Nephron (organoid): Measurements from ENCODE around the gene AGAP3.

Source experiments
- H3K27ac Mint-ChIP-seq, 3 experiments: 2 replicates each; pipeline ENCODE4 v1.8.0; 2020; ENCODE audit warnings: mixed read lengths in 3 of 3, mild to moderate bottlenecking in 2 of 3, moderate library complexity in 1 of 3
- H3K27me3 Mint-ChIP-seq: 2 replicates; pipeline ENCODE4 v1.8.0; 2021; ENCODE audit warnings: low read depth, mild to moderate bottlenecking, moderate library complexity, mixed read lengths
- H3K36me3 Mint-ChIP-seq: 2 replicates; pipeline ENCODE4 v1.8.0; 2020; ENCODE audit warnings: low read depth, mixed read lengths
- H3K4me1 Mint-ChIP-seq: 2 replicates; pipeline ENCODE4 v1.8.0; 2020; ENCODE audit warnings: mixed read lengths
- H3K4me3 Mint-ChIP-seq, 3 experiments: 2 replicates each; pipeline ENCODE4 v1.8.0; 2020; ENCODE audit warnings: mild to moderate bottlenecking in 3 of 3, mixed read lengths in 3 of 3, moderate library complexity in 2 of 3
- H3K9me3 Mint-ChIP-seq: 2 replicates; pipeline ENCODE4 v1.8.0; 2020; ENCODE audit warnings: mixed read lengths
- CTCF ChIP-seq, 3 experiments: fragments of 200-600 bp; sonication (generic); IDR thresholded peaks; one replicate each; pipeline ENCODE4 v1.5.0; 2021; ENCODE audit warnings: antibody characterized with exemption in 3 of 3; ENCODE audit not compliant: unreplicated experiment in 3 of 3

The AGAP3 gene

DNA sequence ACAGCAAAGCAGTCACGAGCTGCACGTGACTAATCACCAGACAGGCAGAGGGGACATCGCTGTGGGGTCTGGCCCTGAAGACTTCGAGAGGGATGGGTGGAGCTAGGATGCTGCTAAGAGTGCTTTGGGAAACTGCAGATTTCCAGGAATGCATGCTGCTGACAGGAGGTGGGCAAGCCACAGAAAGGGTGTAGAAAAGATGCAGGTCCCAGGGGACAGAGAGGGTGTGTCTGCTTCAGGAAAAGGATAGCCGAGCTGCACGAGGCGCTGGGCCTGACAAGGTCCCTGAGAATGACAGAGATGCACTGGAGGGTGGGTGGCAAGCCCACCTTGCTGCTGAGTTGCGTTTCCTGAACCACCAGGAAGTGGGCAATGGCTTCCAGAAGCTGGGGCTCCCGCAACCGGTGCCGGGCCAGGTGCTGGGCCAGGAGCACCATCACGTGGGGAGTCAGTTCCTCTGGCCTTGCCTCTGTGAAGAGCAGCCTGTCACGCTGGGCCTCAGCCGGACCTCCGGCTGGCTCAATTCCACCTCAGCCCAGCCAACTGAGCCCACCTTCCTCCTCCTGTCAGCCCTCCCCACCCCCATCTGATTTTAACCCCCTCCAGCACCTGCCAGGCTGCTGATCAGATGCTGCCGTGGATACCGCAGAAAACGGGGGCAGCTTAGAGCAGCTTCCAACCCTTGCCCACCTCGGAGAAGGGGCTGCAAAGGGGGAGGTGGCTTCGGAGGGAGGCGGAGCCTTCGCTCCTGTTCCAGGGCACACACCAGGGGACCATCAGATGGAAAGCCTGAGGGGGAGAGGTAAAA, 7.8 kb upstream of the AGAP3 start:
- Mint-ChIP-seq H3K27me3 (no peaks in the 10 kb centered on the region), H3K4me3 (peak overlapping the region; percentile 85 to 93 (median 91)), H3K36me3 (peaks cover 19% of the 10 kb centered on the region), H3K9me3 (no peaks in the 10 kb centered on the region), H3K27ac (peak overlapping the region; percentile 82 to 91 (median 84)), H3K4me1 (peaks cover 25% of the 10 kb centered on the region)
- TF ChIP-seq CTCF (IDR thresholded peaks at IDR 0.05; ENCODE audit: unreplicated experiment in 3 of 3), result no peak

- peak overlapping the region; percentile 84 to 91 (median 91) for H3K27ac Mint-ChIP-seq
- peak overlapping the region; percentile 85 to 93 (median 91) for H3K4me3 Mint-ChIP-seq
- no peaks in the 10 kb centered on the region for H3K27me3 Mint-ChIP-seq
- peaks cover 15% of the 10 kb centered on the region for H3K36me3 Mint-ChIP-seq
- H3K9me3 Mint-ChIP-seq, result no peaks in the 10 kb centered on the region
- no peak for TF ChIP-seq CTCF (IDR thresholded peaks at IDR 0.05; ENCODE audit: unreplicated experiment in 3 of 3)
- H3K4me1 Mint-ChIP-seq, result peaks cover 25% of the 10 kb centered on the region
Measured at GRCh38 chr7:151079199-151079910, 6.9 kb upstream of the AGAP3 start.

DNA sequence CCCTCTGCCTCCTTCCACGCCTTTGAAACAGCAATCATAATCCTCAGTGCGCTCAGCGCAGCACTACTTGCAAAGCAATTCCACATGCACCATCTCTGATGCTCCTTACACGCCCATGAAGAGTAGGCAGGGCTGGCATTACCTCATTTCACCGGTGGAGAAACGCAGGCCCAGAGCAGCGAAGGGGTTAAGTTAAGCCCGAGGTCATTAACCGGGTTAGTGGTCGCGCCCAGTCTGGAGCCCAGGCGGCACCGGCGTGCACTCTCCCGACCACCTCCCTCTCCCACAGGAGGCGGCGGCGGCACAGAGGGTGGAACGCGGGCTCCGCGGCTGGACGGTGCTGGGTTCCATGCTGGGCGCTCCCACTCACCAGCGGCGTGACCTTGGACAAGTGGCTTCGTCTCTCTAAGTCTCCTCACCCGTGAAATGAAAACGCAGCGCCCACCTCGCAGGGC, 6.2 kb upstream of the AGAP3 start:
- no peaks in the 10 kb centered on the region for H3K27me3 Mint-ChIP-seq
- H3K4me1 Mint-ChIP-seq, result peaks cover 31% of the 10 kb centered on the region

GRCh38 chr7:151080522-151081169, 5.6 kb upstream of the AGAP3 start, which contains the start of gene FASTK:
TSS of gene FASTK (minus strand) at chr7:151080809. CDS start at chr7:151080766, 43 bp downstream.
- H3K27ac Mint-ChIP-seq, result peak within 1 kb of the TSS; percentile 57 to 91 (median 88)
- H3K9me3 Mint-ChIP-seq, result no peaks in the 10 kb centered on the region
- H3K36me3 Mint-ChIP-seq, result peaks cover 6% of the 10 kb centered on the region
- no peak for TF ChIP-seq CTCF (IDR thresholded peaks at IDR 0.05; ENCODE audit: unreplicated experiment in 3 of 3)
- peak within 1 kb of the TSS; percentile 94 to 97 (median 94) for H3K4me3 Mint-ChIP-seq
- H3K4me1 Mint-ChIP-seq, result peaks cover 36% of the 10 kb centered on the region
- H3K27me3 Mint-ChIP-seq, result no peaks in the 10 kb centered on the region

More for the DNA sequence above, 6.2 kb upstream of the AGAP3 start:
- TF ChIP-seq CTCF (IDR thresholded peaks at IDR 0.05; ENCODE audit: unreplicated experiment in 3 of 3), result no peak
- peak overlapping the region; percentile 85 to 93 (median 91) for H3K4me3 Mint-ChIP-seq
- peak overlapping the region; percentile 57 to 91 (median 88) for H3K27ac Mint-ChIP-seq
- H3K36me3 Mint-ChIP-seq, result peaks cover 11% of the 10 kb centered on the region
- H3K9me3 Mint-ChIP-seq, result no peaks in the 10 kb centered on the region

- no peak for TF ChIP-seq CTCF (IDR thresholded peaks at IDR 0.05; ENCODE audit: unreplicated experiment in 3 of 3)
- no peaks in the 10 kb centered on the region for H3K9me3 Mint-ChIP-seq
- H3K27ac Mint-ChIP-seq, result peak overlapping the region in 2 of 3 experiments; percentile 60 to 91
- H3K4me1 Mint-ChIP-seq, result peaks cover 39% of the 10 kb centered on the region
- H3K4me3 Mint-ChIP-seq, result peak overlapping the region; percentile 94 to 97 (median 94)
- no peaks in the 10 kb centered on the region for H3K27me3 Mint-ChIP-seq
- H3K36me3 Mint-ChIP-seq, result no peaks in the 10 kb centered on the region
Measured at GRCh38 chr7:151081170-151082101, 4.8 kb upstream of the AGAP3 start.
